Calu3 (cell line): ENCODE measurements around the gene IRF2BPL. TPM values are rescaled to one million over a fixed set of nuclear protein-coding genes. Genes with fewer than 3 reads are reported as not detected.
"Not testable (repeated sequence)": the region's sequence is repeated elsewhere in the genome, so short reads cannot be mapped to it uniquely, and the experiment has no call there.

Experiments
- BruUV-seq: library from RNA; stranded (reverse); fragments of 400-500 nt; replicated peaks from 2 replicates; lab custom pipeline; 2021; lab: Mats Ljungman, UMichigan
- CTCF ChIA-PET: fragments of 300-600 bp; sonication (Branson Sonifier 250); formaldehyde crosslinking; loops from one replicate; lab custom pipeline; 2022; ENCODE audit warnings: antibody characterized with exemption; lab: Charles Lee
- DNase-seq: peaks from one replicate; pipeline ENCODE4 v3.0.0; 2022
- H3K27ac Mint-ChIP-seq: one replicate; pipeline ENCODE4 v1.8.0; 2022; ENCODE audit warnings: mixed read lengths; ENCODE audit not compliant: unreplicated experiment
- H3K27me3 Mint-ChIP-seq: one replicate; pipeline ENCODE4 v1.8.0; 2022; ENCODE audit warnings: mixed read lengths; ENCODE audit not compliant: unreplicated experiment
- H3K36me3 Mint-ChIP-seq: one replicate; pipeline ENCODE4 v1.8.0; 2022; ENCODE audit warnings: mild to moderate bottlenecking, moderate library complexity, mixed read lengths; ENCODE audit not compliant: insufficient read depth, unreplicated experiment
- H3K4me1 Mint-ChIP-seq: one replicate; pipeline ENCODE4 v1.8.0; 2022; ENCODE audit warnings: mild to moderate bottlenecking, low read depth, mixed read lengths; ENCODE audit not compliant: unreplicated experiment
- H3K4me3 Mint-ChIP-seq: one replicate; pipeline ENCODE4 v1.8.0; 2022; ENCODE audit warnings: mild to moderate bottlenecking, low read depth, moderate library complexity, mixed read lengths; ENCODE audit not compliant: unreplicated experiment
- H3K9me3 Mint-ChIP-seq: one replicate; pipeline ENCODE4 v1.8.0; 2022; ENCODE audit warnings: low read depth, mixed read lengths; ENCODE audit not compliant: unreplicated experiment
- CTCF ChIP-seq: fragments of 200-600 bp; IDR thresholded peaks from one replicate; pipeline ENCODE4 v1.8.0; 2022; ENCODE audit warnings: antibody characterized with exemption; ENCODE audit not compliant: unreplicated experiment
- intact Hi-C: fragments of 100-400 bp; cut with micrococcal nuclease; formaldehyde crosslinking; loops from one replicate; pipeline ENCODE4 v1.10.0; 2022; ENCODE audit not compliant: unreplicated experiment
- total RNA-seq: library from RNA; stranded (reverse); gene quantifications from 2 replicates; pipeline ENCODE4 v1.2.3, GENCODE V29; 2022

IRF2BPL gene
- total RNA-seq, 1 experiment from 2014 or later: 30.1 TPM

GRCh38 chr14:77024171-77024691 is 4.3 kb downstream of the IRF2BPL start:
- Mint-ChIP-seq H3K4me1 (peaks cover 34% of the 10 kb centered on the region), H3K9me3 (no peaks in the 10 kb centered on the region), H3K4me3 (peak overlapping the region; percentile 61), H3K36me3 (peaks cover 61% of the 10 kb centered on the region), H3K27me3 (no peaks in the 10 kb centered on the region), H3K27ac (no peak overlapping the region)
- intact Hi-C loops: loop anchor here (5.0 kb wide), 2 partner anchors 33 to 62 kb away; no protein-coding TSS in a partner anchor
- no peak for TF ChIP-seq CTCF
- CTCF ChIA-PET: interaction anchor here (0.5 to 2.9 kb wide), 10 partner anchors 16 to 1038 kb away, joined by 3 to 10 read pairs (median 4); no protein-coding TSS in a partner anchor
- no peak for DNase-seq
- BruUV-seq: no TSS peak

- intact Hi-C loops: loop anchor here (2.0 to 5.0 kb wide), 4 partner anchors 34 to 104 kb away; no protein-coding TSS in a partner anchor
- Mint-ChIP-seq H3K36me3 (peaks cover 51% of the 10 kb centered on the region), H3K27ac (peak overlapping the region; percentile 69), H3K9me3 (no peaks in the 10 kb centered on the region), H3K4me1 (peaks cover 25% of the 10 kb centered on the region), H3K4me3 (peak overlapping the region; percentile 42), H3K27me3 (no peaks in the 10 kb centered on the region)
- no TSS peak for BruUV-seq
- no peak for TF ChIP-seq CTCF
- CTCF ChIA-PET: interaction anchor here (0.6 to 2.9 kb wide), 7 partner anchors 36 to 147 kb away, joined by 3 to 10 read pairs (median 5); no protein-coding TSS in a partner anchor
- DNase-seq: peak; percentile 68
Measured at GRCh38 chr14:77023001-77023996, 5.2 kb downstream of the IRF2BPL start.

- Mint-ChIP-seq H3K4me3 (peak overlapping the region; percentile 42), H3K27ac (peak overlapping the region; percentile 69)
Measured at GRCh38 chr14:77022236-77022852, 6.2 kb downstream of the IRF2BPL start.

GRCh38 chr14:77021424-77021823 is 7.1 kb downstream of the IRF2BPL start:
- H3K27me3 Mint-ChIP-seq, H3K9me3 Mint-ChIP-seq, CTCF ChIA-PET, BruUV-seq, H3K27ac Mint-ChIP-seq, DNase-seq, H3K4me3 Mint-ChIP-seq: not testable (repeated sequence)
- H3K4me1 Mint-ChIP-seq: peaks cover 25% of the 10 kb centered on the region
- peaks cover 34% of the 10 kb centered on the region for H3K36me3 Mint-ChIP-seq
- intact Hi-C loops: loop anchor here (5.0 kb wide), 2 partner anchors 36 to 59 kb away; no protein-coding TSS in a partner anchor

More at GRCh38 chr14:77022236-77022852, 6.2 kb downstream of the IRF2BPL start:
- CTCF ChIA-PET: interaction anchor here (2.4 kb wide), 1 partner anchor 75 kb away, joined by 6 read pairs; no protein-coding TSS in a partner anchor
- Mint-ChIP-seq H3K36me3 (peaks cover 43% of the 10 kb centered on the region), H3K9me3 (no peaks in the 10 kb centered on the region), H3K27me3 (no peaks in the 10 kb centered on the region), H3K4me1 (peaks cover 25% of the 10 kb centered on the region)
- no peak for DNase-seq
- BruUV-seq: no TSS peak
- intact Hi-C loops: loop anchor here (2.0 to 5.0 kb wide), 4 partner anchors 35 to 104 kb away; no protein-coding TSS in a partner anchor
- no peak for TF ChIP-seq CTCF
